Fibroblast of lung (primary cell): ENCODE results near the gene NINL. TPM values are rescaled to one million over a fixed set of nuclear protein-coding genes. Genes with fewer than 3 reads are reported as not detected.

ENCODE experiments used
- DNase-seq, 2 donors: peaks; one replicate each; pipeline versions ENCODE4 v3.0.0 to v3.0.0-alpha.2; 2010; ENCODE audit warnings: low read depth in 2 of 2
- H2AFZ ChIP-seq: 2 replicates; pipeline ENCODE4 v1.5.1; 2012; ENCODE audit warnings: low read length, control low read depth, inconsistent platforms
- H3K27ac ChIP-seq: 2 replicates; pipeline ENCODE4 v1.5.1; 2011; ENCODE audit warnings: low read length, control low read depth; ENCODE audit not compliant: insufficient read depth
- H3K27me3 ChIP-seq: 2 replicates; pipeline ENCODE4 v1.5.1; 2011; ENCODE audit warnings: mild to moderate bottlenecking, low read length; ENCODE audit not compliant: control insufficient read depth, insufficient read depth
- H3K36me3 ChIP-seq: 2 replicates; pipeline ENCODE4 v1.5.1; 2011; ENCODE audit warnings: low read length; ENCODE audit not compliant: control insufficient read depth, insufficient read depth
- H3K4me1 ChIP-seq: 2 replicates; pipeline ENCODE4 v1.5.1; 2011; ENCODE audit warnings: low read length; ENCODE audit not compliant: control insufficient read depth, insufficient read depth; ENCODE audit errors: extremely low read depth
- H3K4me2 ChIP-seq: 2 replicates; pipeline ENCODE4 v1.5.1; 2011; ENCODE audit warnings: low read length, control low read depth; ENCODE audit not compliant: insufficient read depth; ENCODE audit errors: extremely low read depth
- H3K4me3 ChIP-seq, 4 experiments: fragments of 200-600 bp in 1 of 4; sonication (generic) in 1 of 4; replicated peaks in 1 of 4; 2 replicates each; pipeline ENCODE4 v1.5.1; 2011 to 2016; ENCODE audit warnings: low read length in 4 of 4, low read depth in 3 of 4, mild to moderate bottlenecking in 3 of 4, control low read depth in 2 of 4, inconsistent platforms in 1 of 4, mixed read lengths in 1 of 4; ENCODE audit not compliant: insufficient read depth in 1 of 4; ENCODE audit errors: control extremely low read depth in 1 of 4
- H3K79me2 ChIP-seq: 2 replicates; pipeline ENCODE4 v1.5.1; 2012; ENCODE audit warnings: mild to moderate bottlenecking, low read length, inconsistent platforms; ENCODE audit not compliant: control insufficient read depth, insufficient read depth
- H3K9ac ChIP-seq: 2 replicates; pipeline ENCODE4 v1.5.1; 2011; ENCODE audit warnings: mild to moderate bottlenecking, low read length, control low read depth; ENCODE audit not compliant: insufficient read depth
- H3K9me3 ChIP-seq: 2 replicates; pipeline ENCODE4 v1.5.1; 2012; ENCODE audit warnings: low read depth, low read length; ENCODE audit not compliant: control insufficient read depth, insufficient read depth
- H4K20me1 ChIP-seq: 2 replicates; pipeline ENCODE4 v1.5.1; 2011; ENCODE audit warnings: low read length; ENCODE audit not compliant: control insufficient read depth, insufficient read depth; ENCODE audit errors: extremely low read depth
- CTCF ChIP-seq, 2 donors: IDR thresholded peaks in 1 of 2; conservative IDR thresholded peaks in 1 of 2; 1 replicate in 1 of 2; 2 replicates in 1 of 2; pipeline ENCODE4 v1.5.1; 2011 to 2012; ENCODE audit warnings: low read length in 2 of 2, control low read depth in 1 of 2, inconsistent platforms in 1 of 2, low read depth in 1 of 2, mild to moderate bottlenecking in 1 of 2
- EZH2 ChIP-seq: IDR thresholded peaks from 2 replicates; pipeline ENCODE4 v1.5.1; 2012; ENCODE audit warnings: low read length, control low read depth, mild to moderate bottlenecking; ENCODE audit errors: missing control alignments
- polyA plus RNA-seq, 2 donors: library from polyadenylated mRNA; depleted of rRNA in 1 of 2; stranded (reverse) in 1 of 2; unstranded in 1 of 2; fragments of >200 nt; gene quantifications; 2 replicates each; pipeline ENCODE4 v1.2.1, GENCODE V29; 2011 to 2012; ENCODE audit warnings: missing spikeins in 1 of 2
- total RNA-seq: library from RNA; depleted of rRNA; stranded (reverse); fragments of >200 nt; gene quantifications from 2 replicates; pipeline ENCODE4 v1.2.1, GENCODE V29; 2014

NINL gene
- total and polyA plus RNA-seq, 2 donors (not counting 1 experiment from before 2014, with no cell fraction given): 4.4 to 16.3 TPM

GRCh38 chr20:25465243-25466135, 119.8 kb downstream of the NINL start:
- Histone ChIP-seq H3K27ac (no peak overlapping the region), H3K79me2 (no peaks in the 10 kb centered on the region), H3K27me3 (no peaks in the 10 kb centered on the region), H4K20me1 (no peaks in the 10 kb centered on the region), H3K4me1 (no peaks in the 10 kb centered on the region), H3K36me3 (peaks cover 1% of the 10 kb centered on the region), H3K4me3 (no peak overlapping the region), H2AFZ (no peak overlapping the region), H3K4me2 (no peak overlapping the region), H3K9me3 (no peaks in the 10 kb centered on the region), H3K9ac (no peak overlapping the region)
- TF ChIP-seq EZH2: no peak
- TF ChIP-seq CTCF (conservative IDR thresholded peaks at IDR 0.05 in 1 of 2, IDR thresholded peaks at IDR 0.05 in 1 of 2; ENCODE audit: low read depth in 1 of 2, low read length in 2 of 2): no peak
- DNase-seq: no peak

- Histone ChIP-seq H4K20me1 (no peaks in the 10 kb centered on the region), H2AFZ (no peak overlapping the region), H3K4me3 (no peak overlapping the region), H3K27me3 (no peaks in the 10 kb centered on the region), H3K4me2 (no peak overlapping the region), H3K4me1 (no peaks in the 10 kb centered on the region), H3K79me2 (no peaks in the 10 kb centered on the region), H3K9ac (no peak overlapping the region), H3K9me3 (no peaks in the 10 kb centered on the region), H3K27ac (no peak overlapping the region), H3K36me3 (peaks cover 1% of the 10 kb centered on the region)
- DNase-seq: no peak
- TF ChIP-seq CTCF (conservative IDR thresholded peaks at IDR 0.05 in 1 of 2, IDR thresholded peaks at IDR 0.05 in 1 of 2; ENCODE audit: low read depth in 1 of 2, low read length in 2 of 2): no peak
- TF ChIP-seq EZH2: no peak
Observed at GRCh38 chr20:25464501-25465242, 120.7 kb downstream of the NINL start.

GRCh38 chr20:25461786-25462545, 123.4 kb downstream of the NINL start:
- Histone ChIP-seq H3K4me1 (no peaks in the 10 kb centered on the region), H2AFZ (no peak overlapping the region), H3K27me3 (no peaks in the 10 kb centered on the region), H3K9ac (no peak overlapping the region), H4K20me1 (no peaks in the 10 kb centered on the region), H3K27ac (no peak overlapping the region), H3K4me3 (no peak overlapping the region), H3K4me2 (no peak overlapping the region), H3K36me3 (peaks cover 1% of the 10 kb centered on the region), H3K9me3 (no peaks in the 10 kb centered on the region), H3K79me2 (no peaks in the 10 kb centered on the region)
- no peak for DNase-seq
- TF ChIP-seq CTCF (conservative IDR thresholded peaks at IDR 0.05 in 1 of 2, IDR thresholded peaks at IDR 0.05 in 1 of 2; ENCODE audit: low read depth in 1 of 2, low read length in 2 of 2) (no peak), EZH2 (no peak)
